Right atrium auricular region (tissue), 2 donors: ENCODE results near the gene ICAM1. TPM values are rescaled to one million over a fixed set of nuclear protein-coding genes. Genes with fewer than 3 reads are reported as not detected.
A peak's percentile ranks its signal among the peaks of the same experiment; 100 is the strongest.

Experiments used
- DNase-seq: peaks from one replicate; pipeline ENCODE4 v3.0.0-alpha.2; 2019; ENCODE audit warnings: low spot score
- H3K27ac ChIP-seq, 2 donors: fragments of 200-600 bp; sonication (generic); 1 replicate in 1 of 2; 2 replicates in 1 of 2; pipeline ENCODE4 v1.5.1; 2016 to 2019
- H3K27me3 ChIP-seq, 2 donors: fragments of 200-600 bp; sonication (generic); one replicate each; pipeline versions ENCODE4 v1.5.1 to v1.6.0; 2017 to 2019
- H3K36me3 ChIP-seq: fragments of 200-600 bp; sonication (generic); one replicate; pipeline ENCODE4 v1.5.1; 2016
- H3K4me1 ChIP-seq, 2 donors: fragments of 200-600 bp; sonication (generic); one replicate each; pipeline versions ENCODE4 v1.5.1 to v1.6.0; 2017 to 2019
- H3K4me3 ChIP-seq, 2 donors: fragments of 200-600 bp; sonication (generic); 1 replicate in 1 of 2; 2 replicates in 1 of 2; pipeline ENCODE4 v1.5.1; 2017 to 2019; ENCODE audit warnings: mild to moderate bottlenecking in 1 of 2, moderate library complexity in 1 of 2
- H3K9me3 ChIP-seq, 2 donors: fragments of 200-600 bp; sonication (generic); one replicate each; pipeline ENCODE4 v1.5.1; 2019
- CTCF ChIP-seq, 2 donors: fragments of 200-600 bp; sonication (generic); IDR thresholded peaks; one replicate each; pipeline ENCODE4 v1.5.1; 2019; ENCODE audit warnings: antibody characterized with exemption in 2 of 2
- total RNA-seq, 2 donors: library from RNA; depleted of rRNA; stranded (reverse); fragments of >200 nt; gene quantifications; one replicate each; pipeline ENCODE4 v1.1.0, GENCODE V29; 2016

Gene ICAM1
- total RNA-seq, 2 donors from 2014 or later: 15.2 to 24.4 TPM

DNA sequence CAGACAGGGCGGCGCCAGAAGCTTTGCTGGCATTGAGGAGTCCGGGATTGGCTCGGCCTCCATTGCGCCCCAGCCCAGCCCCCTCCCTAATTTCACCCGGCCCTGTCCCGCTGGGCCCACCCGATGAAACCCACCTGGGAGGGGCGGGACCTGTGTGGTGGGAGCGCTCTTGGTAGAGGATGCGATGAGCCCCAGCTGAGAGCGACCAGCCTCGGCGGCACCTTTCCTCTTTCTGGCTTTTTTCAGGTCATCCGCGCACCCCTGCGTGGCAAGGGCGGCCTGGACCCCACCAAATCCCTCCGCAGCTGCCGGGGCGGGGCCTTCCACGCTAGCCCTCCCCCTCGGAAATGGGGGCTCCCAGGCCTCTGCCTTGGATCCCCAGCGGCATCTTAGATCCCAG is 38.5 kb downstream of the ICAM1 start, which contains the start of gene ZGLP1:
ZGLP1 (minus strand) TSS at position 393 of the 400 bp plus-strand sequence.
- H3K4me1 ChIP-seq: no peaks in the 10 kb centered on the region
- H3K9me3 ChIP-seq: no peaks in the 10 kb centered on the region
- no peak within 1 kb of the TSS for H3K4me3 ChIP-seq
- no peak for DNase-seq
- H3K27me3 ChIP-seq: no peaks in the 10 kb centered on the region
- no peak for TF ChIP-seq CTCF (IDR thresholded peaks at IDR 0.05)
- H3K36me3 ChIP-seq: no peaks in the 10 kb centered on the region
- no peak within 1 kb of the TSS for H3K27ac ChIP-seq

GRCh38 chr19:10315335-10316214 is 44.7 kb downstream of the ICAM1 start, which contains the start of gene FDX2:
Gene FDX2 (minus strand): TSS chr19:10316015. CDS start chr19:10315996, 19 bp downstream.
- no peak for TF ChIP-seq CTCF (IDR thresholded peaks at IDR 0.05)
- Histone ChIP-seq H3K4me3 (peak within 1 kb of the TSS; percentile 83), H3K4me1 (peaks cover 0 to 14% of the 10 kb centered on the region in 2 donors), H3K36me3 (peaks cover 41% of the 10 kb centered on the region), H3K27me3 (no peaks in the 10 kb centered on the region), H3K9me3 (no peaks in the 10 kb centered on the region), H3K27ac (peak within 1 kb of the TSS; percentile 67 to 76)
- DNase-seq: peak; percentile 82

GRCh38 chr19:10316229-10317044 is 45.5 kb downstream of the ICAM1 start:
- Histone ChIP-seq H3K27me3 (no peaks in the 10 kb centered on the region), H3K27ac (no peak overlapping the region), H3K4me3 (no peak overlapping the region), H3K4me1 (peaks cover 0 to 14% of the 10 kb centered on the region in 2 donors), H3K36me3 (peaks cover 49% of the 10 kb centered on the region), H3K9me3 (no peaks in the 10 kb centered on the region)
- no peak for DNase-seq
- TF ChIP-seq CTCF (IDR thresholded peaks at IDR 0.05): no peak

DNA sequence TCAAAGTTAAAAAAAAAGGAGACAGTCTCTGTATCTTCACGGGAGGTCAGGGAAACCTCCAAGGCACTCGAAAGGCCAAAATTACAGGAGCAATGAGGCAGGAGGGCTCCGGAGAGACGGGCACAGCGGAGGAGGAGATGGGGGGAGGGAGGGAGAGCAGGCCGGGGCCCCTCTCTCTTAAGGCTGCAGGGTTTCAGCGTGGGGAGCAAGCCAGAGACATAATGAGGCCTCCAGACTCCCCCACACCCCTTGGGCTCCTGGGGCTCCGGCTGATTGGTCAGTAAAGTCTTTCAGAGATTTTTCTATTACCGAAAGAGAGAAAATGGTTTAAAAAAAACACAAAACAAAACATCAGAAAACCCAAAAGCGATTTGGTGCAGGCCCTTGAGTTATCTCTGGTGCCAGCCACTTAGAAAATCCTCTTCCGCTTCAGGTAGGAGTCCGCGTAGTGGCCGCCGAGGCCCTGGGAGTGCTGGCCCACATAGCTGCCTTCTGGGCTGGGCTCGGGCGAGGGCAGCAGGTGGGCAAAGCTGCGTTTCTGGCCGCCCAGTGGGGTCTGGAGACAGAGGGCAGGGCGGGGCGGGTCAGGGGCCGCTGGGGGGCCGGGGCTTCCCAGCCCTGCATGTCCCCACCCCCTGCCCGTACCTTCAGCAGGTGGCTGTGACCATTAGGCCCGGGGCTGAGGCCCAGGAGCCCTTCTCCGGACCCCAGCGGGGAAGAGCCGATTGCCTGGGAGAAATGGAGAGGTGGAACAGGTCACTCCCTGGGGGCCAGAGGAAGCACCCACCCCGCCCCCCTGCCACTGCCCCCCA is 46.3 kb downstream of the ICAM1 start:
- Histone ChIP-seq H3K9me3 (no peaks in the 10 kb centered on the region), H3K4me1 (peaks cover 0 to 14% of the 10 kb centered on the region in 2 donors), H3K27ac (no peak overlapping the region), H3K36me3 (peaks cover 57% of the 10 kb centered on the region), H3K27me3 (no peaks in the 10 kb centered on the region), H3K4me3 (no peak overlapping the region)
- DNase-seq: no peak
- TF ChIP-seq CTCF (IDR thresholded peaks at IDR 0.05): no peak

GRCh38 chr19:10317857-10318462 is 47.0 kb downstream of the ICAM1 start:
- no peak for TF ChIP-seq CTCF (IDR thresholded peaks at IDR 0.05)
- H3K4me3 ChIP-seq: no peak overlapping the region
- peaks cover 64% of the 10 kb centered on the region for H3K36me3 ChIP-seq
- H3K27me3 ChIP-seq: no peaks in the 10 kb centered on the region
- peaks cover 0 to 14% of the 10 kb centered on the region in 2 donors for H3K4me1 ChIP-seq
- no peaks in the 10 kb centered on the region for H3K9me3 ChIP-seq
- DNase-seq: no peak
- no peak overlapping the region for H3K27ac ChIP-seq
